ENCODE measurements around the gene NNAT.
"Not testable (repeated sequence)": the region's sequence is repeated elsewhere in the genome, so short reads cannot be mapped to it uniquely, and the experiment has no call there.

NNAT gene, protein sequence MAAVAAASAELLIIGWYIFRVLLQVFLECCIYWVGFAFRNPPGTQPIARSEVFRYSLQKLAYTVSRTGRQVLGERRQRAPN

DNA sequence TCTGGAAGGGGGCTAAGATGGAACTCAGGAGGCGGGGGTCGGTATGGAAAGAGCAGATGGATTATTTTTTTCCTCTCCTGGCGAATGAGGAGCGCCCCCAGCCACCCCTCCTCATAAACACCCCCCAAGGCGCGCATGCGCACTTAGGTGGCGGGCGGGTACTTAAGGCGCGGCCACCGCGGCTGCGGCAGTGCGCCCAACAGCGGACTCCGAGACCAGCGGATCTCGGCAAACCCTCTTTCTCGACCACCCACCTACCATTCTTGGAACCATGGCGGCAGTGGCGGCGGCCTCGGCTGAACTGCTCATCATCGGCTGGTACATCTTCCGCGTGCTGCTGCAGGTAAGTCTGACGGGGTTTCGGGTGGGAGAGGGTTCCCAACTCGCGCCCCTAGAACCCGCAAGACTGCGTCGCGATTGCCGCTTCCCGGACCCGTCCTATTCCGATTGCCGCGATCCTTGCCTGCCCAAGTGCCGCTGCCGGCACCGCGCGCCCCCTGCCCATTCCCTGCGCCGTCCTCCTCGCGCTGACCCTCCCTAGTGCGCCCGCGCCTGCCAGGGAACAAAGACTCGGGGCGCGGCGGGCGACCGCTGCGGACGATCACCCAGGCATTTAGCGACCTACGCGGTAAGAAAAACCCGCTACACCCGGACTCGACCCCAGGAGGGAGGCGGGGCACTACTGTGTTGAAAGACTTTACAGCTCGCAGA, at the start of gene NNAT:
NNAT (plus strand) TSS at position 190 of the 711 bp plus-strand sequence; CDS start at position 272, 82 bp downstream.
- DNase-seq (ENCODE audit: low read depth, low spot score): peak; percentile 68

GRCh38 chr20:37471741-37472235, 49.3 kb upstream of the NNAT start:
- peak; percentile 40 for DNase-seq (ENCODE audit: low read depth, low spot score)

DNA sequence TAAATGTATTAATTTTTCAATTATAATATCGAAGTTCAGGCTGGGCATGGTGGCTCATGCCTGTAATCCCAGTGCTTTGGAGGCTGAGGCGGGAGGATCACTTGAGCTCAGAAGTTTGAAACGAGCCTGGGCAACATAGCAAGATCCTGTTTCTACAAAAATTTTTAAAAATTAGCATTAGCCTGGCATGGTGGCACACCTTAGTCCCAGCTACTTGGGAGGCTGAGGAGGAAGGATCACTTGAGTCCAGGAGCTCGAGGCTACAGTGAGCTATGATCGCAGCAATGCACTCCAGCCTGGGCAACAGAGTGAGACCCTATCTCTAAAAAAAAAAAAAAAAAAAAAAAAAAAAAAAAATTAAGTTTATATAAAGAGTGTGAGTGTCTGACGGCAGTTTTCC, 48.6 kb upstream of the NNAT start:
- not testable (repeated sequence) for DNase-seq (ENCODE audit: low read depth, low spot score)

DNA sequence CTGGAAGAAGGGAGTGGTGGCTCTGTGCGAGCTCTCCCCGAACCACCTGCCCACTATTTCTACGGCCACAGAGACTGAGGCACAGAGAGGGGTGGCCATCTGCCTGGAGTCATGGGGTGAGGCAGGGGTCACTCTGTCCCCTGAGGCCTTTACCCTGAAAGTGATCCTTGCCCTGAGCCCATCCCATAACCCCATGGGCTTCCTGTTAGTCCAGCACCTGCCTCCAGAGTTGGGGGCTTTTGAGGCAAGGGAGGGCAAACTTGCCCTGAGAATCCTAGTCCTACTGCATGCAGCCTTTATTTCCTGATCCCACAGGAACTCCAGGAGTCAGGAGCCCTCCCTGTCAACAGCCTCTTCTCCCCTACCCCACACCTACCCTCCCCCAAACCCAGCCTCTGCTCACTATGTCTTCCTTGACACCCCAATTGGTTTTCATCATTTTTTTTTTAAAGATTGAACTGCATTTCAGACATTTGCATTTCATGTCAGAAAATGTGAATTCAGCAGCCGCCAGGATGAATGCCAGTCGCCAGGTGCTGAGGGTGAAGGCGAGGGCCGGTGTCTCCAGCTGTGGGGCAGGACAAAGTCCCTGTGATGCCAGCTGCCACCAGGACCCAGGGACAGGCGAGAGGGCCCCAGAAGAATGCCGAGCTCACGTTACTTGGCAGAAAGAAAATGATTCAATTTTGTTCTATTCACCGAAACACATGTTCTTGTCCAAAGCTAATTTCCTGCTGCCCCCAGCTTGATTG, 47.6 kb upstream of the NNAT start:
- no peak for DNase-seq (ENCODE audit: low read depth, low spot score)

GRCh38 chr20:37474386-37474785, 46.7 kb upstream of the NNAT start:
- DNase-seq (ENCODE audit: low read depth, low spot score): no peak

DNA sequence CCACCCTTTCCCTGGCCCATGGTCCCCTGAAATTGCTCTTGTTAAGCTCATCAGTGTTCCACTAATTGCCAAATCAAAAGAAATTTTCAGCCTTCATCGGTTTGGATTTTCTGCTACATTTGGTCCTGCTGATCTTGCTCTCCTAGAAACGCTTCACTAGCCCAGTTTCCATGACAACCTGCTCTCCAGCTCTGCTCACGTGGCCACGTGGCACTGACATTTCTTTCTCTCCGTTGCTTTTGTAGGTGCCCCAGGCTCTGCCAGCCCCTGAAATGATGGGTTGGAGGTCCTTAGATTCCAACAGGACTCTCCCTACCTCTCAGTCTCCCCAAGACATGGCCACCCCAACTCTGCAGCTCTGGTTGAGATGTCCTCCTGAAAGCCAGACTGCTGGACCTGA, 45.8 kb upstream of the NNAT start:
- no peak for DNase-seq (ENCODE audit: low read depth, low spot score)

- DNase-seq (ENCODE audit: low read depth, low spot score): no peak
These were observed 44.0 kb upstream of the NNAT start for GRCh38 chr20:37477041-37477440.

DNA sequence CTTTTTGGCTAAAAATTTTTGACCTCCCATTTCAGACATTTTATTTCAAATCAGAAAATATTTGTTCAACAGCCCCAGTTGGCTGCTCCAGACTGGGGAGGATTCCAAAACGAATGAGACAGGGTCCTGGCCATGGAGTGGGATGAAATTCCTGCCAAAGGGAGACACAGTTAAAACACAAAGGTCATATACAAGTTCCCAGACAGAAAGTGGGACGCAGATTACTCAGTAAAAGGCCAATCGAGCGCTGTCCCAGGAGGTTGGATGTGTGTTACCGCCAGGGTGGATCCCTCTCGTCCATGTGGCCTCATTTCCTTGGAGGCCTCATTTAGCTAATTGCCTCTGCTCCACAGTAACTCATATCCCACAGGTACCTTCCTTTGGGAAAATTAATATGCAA, 41.8 kb upstream of the NNAT start:
- DNase-seq (ENCODE audit: low read depth, low spot score): no peak

DNA sequence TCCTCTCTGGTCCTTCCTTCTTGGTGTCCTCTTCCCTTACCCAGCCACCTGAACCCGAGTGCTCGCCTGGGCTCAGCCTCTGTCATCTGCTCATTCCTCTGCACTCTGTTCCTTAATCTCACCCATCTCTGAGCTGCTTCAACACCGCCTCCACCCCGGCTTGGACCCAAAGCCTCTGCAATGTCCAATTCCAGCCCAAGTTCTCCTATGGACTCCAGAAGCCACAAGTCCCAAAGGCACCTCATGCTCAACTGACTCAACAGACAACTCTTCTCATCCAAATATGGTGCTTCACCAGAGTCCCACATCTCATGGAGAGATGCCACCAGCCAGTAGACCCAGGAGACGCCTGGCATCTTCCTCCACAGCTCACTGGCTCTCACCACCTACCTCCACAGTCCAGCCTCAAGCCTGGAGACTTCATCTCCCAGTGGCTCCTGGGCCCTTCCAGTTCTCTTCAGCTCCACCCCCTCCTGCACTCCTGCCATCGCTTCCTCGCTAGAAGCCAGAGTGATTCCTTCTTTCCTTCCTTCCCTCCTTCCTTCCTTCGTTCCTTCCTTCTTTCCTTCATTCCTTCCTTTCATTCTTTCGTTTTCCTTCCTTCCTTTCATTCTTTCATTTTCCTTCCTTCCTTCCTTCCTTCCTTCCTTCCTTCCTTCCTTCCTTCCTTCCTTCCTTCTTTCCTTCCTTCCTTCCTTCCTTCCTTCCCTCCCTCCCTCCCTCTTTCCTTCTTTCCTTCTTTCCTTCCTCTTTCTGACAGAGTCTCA, 40.9 kb upstream of the NNAT start:
- no peak for DNase-seq (ENCODE audit: low read depth, low spot score)

DNA sequence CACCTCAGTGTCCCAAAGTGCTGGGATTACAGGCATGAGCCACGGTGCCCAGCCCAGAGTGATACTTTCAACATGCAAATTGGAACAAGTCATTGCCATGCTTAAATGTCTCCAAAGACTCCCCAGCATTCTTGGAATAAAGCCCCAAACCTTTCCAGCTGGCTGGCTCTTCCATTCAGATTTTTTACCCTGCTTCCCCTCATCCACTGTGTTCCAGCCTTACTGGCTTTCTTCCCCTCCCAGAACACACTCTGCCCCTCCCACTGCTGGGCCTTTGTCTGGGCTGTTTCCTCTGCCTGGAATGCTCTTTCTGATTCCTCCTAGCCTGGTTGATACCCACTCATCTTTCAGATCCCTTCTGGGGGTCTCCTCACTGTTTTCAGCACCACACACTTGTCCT, 40.1 kb upstream of the NNAT start:
- no peak for DNase-seq (ENCODE audit: low read depth, low spot score)

- DNase-seq (ENCODE audit: low read depth, low spot score): no peak
These were observed 39.4 kb upstream of the NNAT start for GRCh38 chr20:37481610-37482009.

- DNase-seq (ENCODE audit: low read depth, low spot score): no peak
These were observed 36.7 kb upstream of the NNAT start for GRCh38 chr20:37484331-37484730.

DNA sequence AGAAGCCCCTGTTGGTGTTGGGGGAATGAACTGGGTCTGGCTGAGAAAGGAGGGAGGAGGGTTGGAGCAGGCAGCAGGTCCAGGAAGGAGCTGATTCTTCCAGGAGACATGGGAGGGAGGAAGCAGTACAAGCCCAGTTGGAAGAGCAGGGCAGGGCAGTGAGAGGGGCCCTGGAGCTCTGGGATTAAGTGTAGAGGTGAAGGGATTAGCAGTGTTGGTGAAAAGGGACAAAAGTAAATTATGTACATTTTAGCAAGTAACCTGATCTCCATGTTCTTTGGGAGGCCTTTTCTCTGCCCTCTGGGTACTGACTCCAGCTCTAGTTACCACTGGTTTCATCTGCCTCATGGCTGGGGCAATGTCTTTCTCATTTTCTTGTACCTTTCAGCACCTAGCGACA, 34.8 kb upstream of the NNAT start:
- peak; percentile 29 for DNase-seq (ENCODE audit: low read depth, low spot score)

GRCh38 chr20:37490663-37491350, 30.2 kb upstream of the NNAT start:
- no peak for DNase-seq (ENCODE audit: low read depth, low spot score)

DNA sequence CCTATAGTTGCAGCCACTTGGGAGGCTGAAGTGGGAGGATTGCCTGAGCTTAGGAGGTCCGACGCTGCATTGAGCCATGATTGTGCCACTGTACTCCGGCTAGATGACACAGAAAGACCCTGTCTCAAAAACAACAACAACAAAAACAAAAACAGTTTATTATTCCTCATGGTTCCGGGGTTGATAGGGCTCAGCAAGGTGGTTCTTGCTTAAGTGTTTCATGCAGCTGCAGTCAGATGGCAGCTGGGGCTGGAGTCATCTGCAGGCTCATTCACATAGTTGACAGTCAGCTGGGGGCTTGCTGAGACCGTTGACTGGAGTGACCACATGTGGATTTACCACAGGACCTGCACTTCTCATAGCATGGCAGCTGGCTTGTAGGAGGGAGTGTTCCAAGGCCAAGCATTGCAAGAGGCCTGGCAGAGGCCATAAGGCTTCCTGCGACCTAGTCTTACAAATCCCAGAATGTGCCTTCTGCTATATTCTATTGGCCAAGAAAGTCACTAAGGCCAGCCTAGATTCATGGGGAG, 28.9 kb upstream of the NNAT start:
- no peak for DNase-seq (ENCODE audit: low read depth, low spot score)

DNA sequence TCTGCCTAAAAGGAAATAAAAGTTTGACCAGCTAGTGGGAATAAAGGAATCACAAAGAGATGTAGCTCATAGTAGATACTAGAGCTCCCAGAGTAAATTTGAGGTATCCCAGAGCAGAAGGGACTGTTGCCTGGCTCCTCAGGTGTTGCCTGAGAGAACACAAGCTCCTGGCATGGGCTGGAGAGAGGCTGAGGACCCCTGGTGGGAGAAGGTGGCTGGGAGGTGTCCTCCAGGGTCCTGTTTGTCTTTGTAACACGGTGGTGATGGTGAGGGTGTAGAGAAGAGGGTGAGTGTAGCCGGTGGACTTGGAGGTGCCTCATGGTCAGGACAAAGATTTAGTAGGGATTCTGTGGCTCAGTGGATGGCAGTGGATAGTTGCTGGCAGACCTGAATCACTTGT, 28.1 kb upstream of the NNAT start:
- DNase-seq (ENCODE audit: low read depth, low spot score): no peak

GRCh38 chr20:37494301-37494700, 26.7 kb upstream of the NNAT start:
- DNase-seq (ENCODE audit: low read depth, low spot score): no peak

DNA sequence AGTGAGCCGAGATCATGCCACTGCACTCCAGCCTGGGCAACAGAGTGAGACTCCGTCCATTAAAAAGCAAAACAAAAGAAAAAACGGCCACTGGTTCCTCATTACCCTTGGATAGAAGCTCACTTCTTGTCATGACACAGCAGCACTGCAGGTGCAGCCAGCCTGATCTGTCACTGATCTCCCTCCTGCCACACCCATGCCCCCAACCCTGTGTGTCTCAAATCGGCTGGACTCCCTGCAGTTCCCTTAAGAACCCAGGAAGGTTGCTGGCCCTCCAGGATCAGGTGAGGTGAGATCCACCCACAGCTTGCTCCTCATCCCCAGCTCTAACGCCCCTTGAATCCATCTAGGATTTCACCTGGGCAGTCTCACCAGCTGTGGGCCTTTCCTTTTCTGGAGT, 26.3 kb upstream of the NNAT start:
- no peak for DNase-seq (ENCODE audit: low read depth, low spot score)

DNA sequence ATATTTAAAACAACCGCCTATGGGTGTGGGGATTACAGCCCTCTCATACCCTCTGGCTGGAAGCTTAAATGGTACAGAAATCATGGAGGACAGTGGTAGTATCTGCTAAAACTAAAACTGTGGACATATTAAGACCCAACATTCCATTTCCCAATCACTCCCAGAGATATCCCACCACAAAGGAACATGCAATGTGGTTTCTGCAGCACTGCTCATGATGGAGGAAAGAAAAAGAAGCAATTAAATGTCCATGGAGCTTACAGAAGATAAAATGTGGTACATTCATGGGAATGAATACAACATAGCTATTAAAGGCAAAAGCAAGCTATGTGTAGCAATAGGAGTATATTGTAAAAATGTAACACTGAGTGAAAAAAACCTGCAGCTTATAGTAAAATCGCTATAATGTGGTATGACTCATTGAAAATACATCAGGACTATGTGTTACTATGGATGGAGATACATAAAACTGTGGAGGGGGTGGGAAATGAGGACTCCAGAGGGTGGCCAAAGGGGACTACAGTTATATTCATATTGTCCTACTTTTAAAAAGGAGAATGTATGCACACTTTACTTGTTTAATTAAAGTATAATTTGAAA, 22.9 kb upstream of the NNAT start:
- DNase-seq (ENCODE audit: low read depth, low spot score): no peak

DNA sequence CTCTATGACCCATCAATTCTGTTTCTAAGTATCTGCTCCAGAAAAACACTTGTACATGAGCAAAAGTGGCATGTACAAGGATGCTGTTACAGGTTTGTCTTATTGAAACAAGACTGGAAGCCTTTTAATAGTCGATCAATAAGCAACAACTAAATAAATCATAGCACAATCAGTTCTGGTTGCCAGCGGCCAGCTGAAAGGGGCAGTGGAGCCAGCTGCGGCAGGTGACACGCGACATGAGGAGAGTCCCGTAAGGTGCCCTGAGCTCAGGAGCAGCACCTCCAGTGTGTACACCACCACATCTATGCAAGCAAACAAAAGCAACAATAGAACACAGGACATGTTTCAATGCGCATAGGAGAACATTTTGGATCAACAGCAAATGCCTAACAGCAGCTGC, 20.7 kb upstream of the NNAT start:
- DNase-seq (ENCODE audit: low read depth, low spot score): no peak

DNA sequence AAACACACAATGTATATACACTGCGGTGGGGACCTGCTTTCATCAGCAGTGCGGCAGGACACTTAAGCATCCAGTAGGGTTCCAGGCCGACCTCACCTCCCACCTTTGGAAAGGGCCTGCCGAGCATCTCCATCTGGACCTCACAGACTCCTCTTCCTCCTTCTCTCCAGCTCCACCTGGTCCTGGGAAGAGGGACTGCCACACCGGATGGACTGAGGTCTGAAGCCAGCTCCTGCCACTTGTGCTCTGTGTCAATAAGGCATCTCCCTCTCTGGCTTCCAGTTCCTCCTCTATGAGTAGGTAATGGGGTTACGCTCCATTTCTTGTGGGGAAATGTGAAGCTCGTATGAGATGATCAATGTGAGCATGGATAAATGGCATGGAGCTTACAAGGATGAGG, 19.1 kb upstream of the NNAT start:
- DNase-seq (ENCODE audit: low read depth, low spot score): peak; percentile 73

All from ELF-1 (cell line).